ENCODE measurements around the gene XPNPEP2. TPM values are rescaled to one million over a fixed set of nuclear protein-coding genes. Genes with fewer than 3 reads are reported as not detected.

XPNPEP2 gene
- total and polyA plus RNA-seq, 9 of the 15 experiments (the other 6 are each of a cell fraction or from before 2014, with no cell fraction given) = 0.03 to 0.19 (median 0.09) TPM; not detected in 5

DNA sequence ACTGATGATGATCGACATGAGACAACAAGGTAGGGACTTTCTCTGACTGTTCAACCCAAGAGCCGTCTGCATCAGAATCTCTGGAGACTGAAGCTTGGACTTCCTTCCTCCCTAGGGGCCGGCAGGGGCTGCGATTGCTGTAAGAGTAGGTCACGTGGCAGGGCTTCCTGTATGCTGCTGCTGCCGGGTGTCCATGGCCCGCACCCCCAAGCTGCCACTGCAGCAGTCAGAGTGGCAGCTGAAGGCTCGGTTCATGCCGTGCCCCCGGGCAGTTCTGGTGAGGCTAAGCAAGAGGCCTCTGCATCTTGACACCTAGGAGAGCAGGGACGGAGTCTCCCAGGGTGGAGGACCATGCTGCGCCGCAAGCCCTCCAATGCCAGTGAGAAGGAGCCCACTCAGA lies 41.0 kb downstream of the XPNPEP2 start, which contains the start of gene SASH3 (continued):
- no peak for TF ChIP-seq PTTG1 (tag; IDR thresholded peaks at IDR 0.05; ENCODE audit: low read depth)
- no peak for TF ChIP-seq U2AF1 (optimal IDR thresholded peaks at IDR 0.05; ENCODE audit: low read depth, low read length)
- 0 out of 2 replicates have a peak, but pooled peaks have one; percentile 31 for TF ChIP-seq RAD51 (IDR thresholded peaks at IDR 0.05; ENCODE audit: borderline replicate concordance, low read depth)
- no peak for TF ChIP-seq HNRNPH1 (optimal IDR thresholded peaks at IDR 0.05; ENCODE audit: low read depth, low read length)
- TF ChIP-seq ASH1L (IDR thresholded peaks at IDR 0.05; ENCODE audit: borderline replicate concordance, low read depth, partially characterized antibody) = no peak
- no peak for TF ChIP-seq E2F3 (CRISPR knock-in tag; IDR thresholded peaks at IDR 0.05)
- TF ChIP-seq WHSC1 (IDR thresholded peaks at IDR 0.05; ENCODE audit: low read length) = no peak
- TF ChIP-seq, protein P1, sequence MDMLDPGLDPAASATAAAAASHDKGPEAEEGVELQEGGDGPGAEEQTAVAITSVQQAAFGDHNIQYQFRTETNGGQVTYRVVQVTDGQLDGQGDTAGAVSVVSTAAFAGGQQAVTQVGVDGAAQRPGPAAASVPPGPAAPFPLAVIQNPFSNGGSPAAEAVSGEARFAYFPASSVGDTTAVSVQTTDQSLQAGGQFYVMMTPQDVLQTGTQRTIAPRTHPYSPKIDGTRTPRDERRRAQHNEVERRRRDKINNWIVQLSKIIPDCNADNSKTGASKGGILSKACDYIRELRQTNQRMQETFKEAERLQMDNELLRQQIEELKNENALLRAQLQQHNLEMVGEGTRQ (CRISPR knock-in tag; IDR thresholded peaks at IDR 0.05) = peak; percentile 57
- no peak for TF ChIP-seq LCOR (CRISPR knock-in tag; IDR thresholded peaks at IDR 0.05)
- TF ChIP-seq HLTF (IDR thresholded peaks at IDR 0.05) = no peak
- TF ChIP-seq, protein P2, sequence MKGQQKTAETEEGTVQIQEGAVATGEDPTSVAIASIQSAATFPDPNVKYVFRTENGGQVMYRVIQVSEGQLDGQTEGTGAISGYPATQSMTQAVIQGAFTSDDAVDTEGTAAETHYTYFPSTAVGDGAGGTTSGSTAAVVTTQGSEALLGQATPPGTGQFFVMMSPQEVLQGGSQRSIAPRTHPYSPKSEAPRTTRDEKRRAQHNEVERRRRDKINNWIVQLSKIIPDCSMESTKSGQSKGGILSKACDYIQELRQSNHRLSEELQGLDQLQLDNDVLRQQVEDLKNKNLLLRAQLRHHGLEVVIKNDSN (CRISPR knock-in tag; IDR thresholded peaks at IDR 0.05) = peak; percentile 49; the same call in 1 of the 2 replicates
- TF ChIP-seq, protein P3, sequence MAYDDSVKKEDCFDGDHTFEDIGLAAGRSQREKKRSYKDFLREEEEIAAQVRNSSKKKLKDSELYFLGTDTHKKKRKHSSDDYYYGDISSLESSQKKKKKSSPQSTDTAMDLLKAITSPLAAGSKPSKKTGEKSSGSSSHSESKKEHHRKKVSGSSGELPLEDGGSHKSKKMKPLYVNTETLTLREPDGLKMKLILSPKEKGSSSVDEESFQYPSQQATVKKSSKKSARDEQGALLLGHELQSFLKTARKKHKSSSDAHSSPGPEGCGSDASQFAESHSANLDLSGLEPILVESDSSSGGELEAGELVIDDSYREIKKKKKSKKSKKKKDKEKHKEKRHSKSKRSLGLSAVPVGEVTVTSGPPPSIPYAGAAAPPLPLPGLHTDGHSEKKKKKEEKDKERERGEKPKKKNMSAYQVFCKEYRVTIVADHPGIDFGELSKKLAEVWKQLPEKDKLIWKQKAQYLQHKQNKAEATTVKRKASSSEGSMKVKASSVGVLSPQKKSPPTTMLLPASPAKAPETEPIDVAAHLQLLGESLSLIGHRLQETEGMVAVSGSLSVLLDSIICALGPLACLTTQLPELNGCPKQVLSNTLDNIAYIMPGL (CRISPR knock-in tag; IDR thresholded peaks at IDR 0.05) = no peak
- TF ChIP-seq, protein P4, sequence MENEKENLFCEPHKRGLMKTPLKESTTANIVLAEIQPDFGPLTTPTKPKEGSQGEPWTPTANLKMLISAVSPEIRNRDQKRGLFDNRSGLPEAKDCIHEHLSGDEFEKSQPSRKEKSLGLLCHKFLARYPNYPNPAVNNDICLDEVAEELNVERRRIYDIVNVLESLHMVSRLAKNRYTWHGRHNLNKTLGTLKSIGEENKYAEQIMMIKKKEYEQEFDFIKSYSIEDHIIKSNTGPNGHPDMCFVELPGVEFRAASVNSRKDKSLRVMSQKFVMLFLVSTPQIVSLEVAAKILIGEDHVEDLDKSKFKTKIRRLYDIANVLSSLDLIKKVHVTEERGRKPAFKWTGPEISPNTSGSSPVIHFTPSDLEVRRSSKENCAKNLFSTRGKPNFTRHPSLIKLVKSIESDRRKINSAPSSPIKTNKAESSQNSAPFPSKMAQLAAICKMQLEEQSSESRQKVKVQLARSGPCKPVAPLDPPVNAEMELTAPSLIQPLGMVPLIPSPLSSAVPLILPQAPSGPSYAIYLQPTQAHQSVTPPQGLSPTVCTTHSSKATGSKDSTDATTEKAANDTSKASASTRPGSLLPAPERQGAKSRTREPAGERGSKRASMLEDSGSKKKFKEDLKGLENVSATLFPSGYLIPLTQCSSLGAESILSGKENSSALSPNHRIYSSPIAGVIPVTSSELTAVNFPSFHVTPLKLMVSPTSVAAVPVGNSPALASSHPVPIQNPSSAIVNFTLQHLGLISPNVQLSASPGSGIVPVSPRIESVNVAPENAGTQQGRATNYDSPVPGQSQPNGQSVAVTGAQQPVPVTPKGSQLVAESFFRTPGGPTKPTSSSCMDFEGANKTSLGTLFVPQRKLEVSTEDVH (IDR thresholded peaks at IDR 0.05; ENCODE audit: low read depth, partially characterized antibody) = no peak
- TF ChIP-seq, protein P5, sequence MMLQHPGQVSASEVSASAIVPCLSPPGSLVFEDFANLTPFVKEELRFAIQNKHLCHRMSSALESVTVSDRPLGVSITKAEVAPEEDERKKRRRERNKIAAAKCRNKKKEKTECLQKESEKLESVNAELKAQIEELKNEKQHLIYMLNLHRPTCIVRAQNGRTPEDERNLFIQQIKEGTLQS (IDR thresholded peaks at IDR 0.05) = no peak
- TF ChIP-seq, protein P5 (CRISPR knock-in tag; conservative IDR thresholded peaks at IDR 0.05) = no peak
- TF ChIP-seq ZNF23 (CRISPR knock-in tag; IDR thresholded peaks at IDR 0.05) = no peak
- no peak for TF ChIP-seq ZNF12 (CRISPR knock-in tag; IDR thresholded peaks at IDR 0.05)
- TF ChIP-seq, protein P6, sequence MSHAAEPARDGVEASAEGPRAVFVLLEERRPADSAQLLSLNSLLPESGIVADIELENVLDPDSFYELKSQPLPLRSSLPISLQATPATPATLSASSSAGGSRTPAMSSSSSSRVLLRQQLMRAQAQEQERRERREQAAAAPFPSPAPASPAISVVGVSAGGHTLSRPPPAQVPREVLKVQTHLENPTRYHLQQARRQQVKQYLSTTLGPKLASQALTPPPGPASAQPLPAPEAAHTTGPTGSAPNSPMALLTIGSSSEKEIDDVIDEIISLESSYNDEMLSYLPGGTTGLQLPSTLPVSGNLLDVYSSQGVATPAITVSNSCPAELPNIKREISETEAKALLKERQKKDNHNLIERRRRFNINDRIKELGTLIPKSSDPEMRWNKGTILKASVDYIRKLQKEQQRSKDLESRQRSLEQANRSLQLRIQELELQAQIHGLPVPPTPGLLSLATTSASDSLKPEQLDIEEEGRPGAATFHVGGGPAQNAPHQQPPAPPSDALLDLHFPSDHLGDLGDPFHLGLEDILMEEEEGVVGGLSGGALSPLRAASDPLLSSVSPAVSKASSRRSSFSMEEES (CRISPR knock-in tag; IDR thresholded peaks at IDR 0.05) = peak; percentile 39; the same call in 1 of the 2 replicates
- TF ChIP-seq ARID1B (IDR thresholded peaks at IDR 0.05) = no peak
- TF ChIP-seq TCF3 (CRISPR knock-in tag; IDR thresholded peaks at IDR 0.05) = no peak

Data from K562 (cell line).